Nephron (organoid): ENCODE results near the gene MAGEC1.
A peak's percentile ranks its signal among the peaks of the same experiment; 100 is the strongest.

Experiments
- H3K27ac Mint-ChIP-seq, 3 experiments: 2 replicates each; pipeline ENCODE4 v1.8.0; 2020; ENCODE audit warnings: mixed read lengths in 3 of 3, mild to moderate bottlenecking in 2 of 3, moderate library complexity in 1 of 3
- H3K27me3 Mint-ChIP-seq: 2 replicates; pipeline ENCODE4 v1.8.0; 2021; ENCODE audit warnings: low read depth, mild to moderate bottlenecking, moderate library complexity, mixed read lengths
- H3K36me3 Mint-ChIP-seq: 2 replicates; pipeline ENCODE4 v1.8.0; 2020; ENCODE audit warnings: low read depth, mixed read lengths
- H3K4me1 Mint-ChIP-seq: 2 replicates; pipeline ENCODE4 v1.8.0; 2020; ENCODE audit warnings: mixed read lengths
- H3K4me3 Mint-ChIP-seq, 3 experiments: 2 replicates each; pipeline ENCODE4 v1.8.0; 2020; ENCODE audit warnings: mild to moderate bottlenecking in 3 of 3, mixed read lengths in 3 of 3, moderate library complexity in 2 of 3
- H3K9me3 Mint-ChIP-seq: 2 replicates; pipeline ENCODE4 v1.8.0; 2020; ENCODE audit warnings: mixed read lengths
- CTCF ChIP-seq, 3 experiments: fragments of 200-600 bp; sonication (generic); IDR thresholded peaks; one replicate each; pipeline ENCODE4 v1.5.0; 2021; ENCODE audit warnings: antibody characterized with exemption in 3 of 3; ENCODE audit not compliant: unreplicated experiment in 3 of 3

Gene MAGEC1

GRCh38 chrX:141958675-141959074, 55.0 kb downstream of the MAGEC1 start:
- peaks cover 12% of the 10 kb centered on the region for H3K4me1 Mint-ChIP-seq
- no peak for TF ChIP-seq CTCF (IDR thresholded peaks at IDR 0.05; ENCODE audit: unreplicated experiment in 3 of 3)
- H3K27ac Mint-ChIP-seq = peak overlapping the region in 1 of 3 experiments; percentile 13
- no peaks in the 10 kb centered on the region for H3K27me3 Mint-ChIP-seq
- no peaks in the 10 kb centered on the region for H3K36me3 Mint-ChIP-seq
- H3K9me3 Mint-ChIP-seq = peaks cover 10% of the 10 kb centered on the region
- H3K4me3 Mint-ChIP-seq = no peak overlapping the region
